A549 (cell line): Measurements from ENCODE around the gene RCN2. TPM values are rescaled to one million over a fixed set of nuclear protein-coding genes. Genes with fewer than 3 reads are reported as not detected.

Source experiments
- ATAC-seq, 2 experiments: fragments of 200-7000 bp in 1 of 2; fragments of >200 bp in 1 of 2; cut with Nextera tagmentation in 1 of 2; cut with Tn5 transposase in 1 of 2; 3 replicates each; pipeline versions ENCODE4 v1.8.0 to v1.9.1; 2018 to 2020; ENCODE audit warnings: mild to moderate bottlenecking in 1 of 2, moderate library complexity in 1 of 2
- CTCF ChIA-PET: fragments of 300-600 bp; sonication (Branson Sonifier 250); formaldehyde crosslinking; extraction: SDS; loops from one replicate; lab custom pipeline; 2021; ENCODE audit warnings: antibody characterized with exemption, inconsistent platforms; lab: Yijun Ruan, JAX
- POLR2A ChIA-PET: fragments of 350-600 bp; formaldehyde crosslinking; extraction: SDS; loops from one replicate; lab custom pipeline; 2021; ENCODE audit warnings: antibody characterized with exemption, inconsistent platforms; lab: Yijun Ruan, JAX
- DNase-seq, 2 experiments: peaks; one replicate each; pipeline versions ENCODE4 v3.0.0 to v3.0.0-alpha.2; 2011 to 2016; ENCODE audit warnings: low read depth in 1 of 2, low spot score in 1 of 2
- FAIRE-seq: peaks from 2 replicates; lab custom pipeline; 2011; peaks lifted over from hg19 to GRCh38; lab: Jason Lieb, UNC
- H3K27ac ChIP-seq, 2 experiments: fragments of >200 bp; sonication (Bioruptor Twin); formaldehyde crosslinking; 3 replicates each; pipeline ENCODE4 v1.5.1; 2016 to 2017
- H3K4me1 ChIP-seq: fragments of >200 bp; sonication (Bioruptor Twin); formaldehyde crosslinking; 3 replicates; pipeline ENCODE4 v1.6.1; 2016
- H3K4me2 ChIP-seq: fragments of >200 bp; sonication (Bioruptor Twin); formaldehyde crosslinking; 3 replicates; pipeline ENCODE4 v1.6.1; 2016
- H3K4me3 ChIP-seq: fragments of >200 bp; sonication (Bioruptor Twin); formaldehyde crosslinking; 3 replicates; pipeline ENCODE4 v1.5.1; 2016
- H3K9me3 ChIP-seq: fragments of >200 bp; sonication (Bioruptor Twin); formaldehyde crosslinking; 3 replicates; pipeline ENCODE4 v1.6.1; 2016
- BHLHE40 ChIP-seq: IDR thresholded peaks from 2 replicates; pipeline ENCODE4 v1.6.1; 2012; ENCODE audit warnings: low read depth, low read length, inconsistent platforms
- CBX2 ChIP-seq: fragments of 200-600 bp; sonication (generic); IDR thresholded peaks from 2 replicates; pipeline ENCODE4 v1.6.1; 2016; ENCODE audit warnings: low read depth, mild to moderate bottlenecking, borderline replicate concordance
- CEBPB ChIP-seq, 2 experiments: fragments of >200 bp in 1 of 2; sonication (Bioruptor Twin) in 1 of 2; formaldehyde crosslinking in 1 of 2; IDR thresholded peaks; 2 replicates each; pipeline ENCODE4 v1.6.1; 2012 to 2016
- CHD2 ChIP-seq: fragments of 150-350 bp; IDR thresholded peaks from 2 replicates; pipeline ENCODE4 v1.6.1; 2014; ENCODE audit warnings: low read length; ENCODE audit not compliant: partially characterized antibody
- CHD4 ChIP-seq: fragments of 200-600 bp; sonication (generic); IDR thresholded peaks from 2 replicates; pipeline ENCODE4 v1.6.1; 2016; ENCODE audit warnings: antibody characterized with exemption, mild to moderate bottlenecking, borderline replicate concordance
- EP300 ChIP-seq, 2 experiments: fragments of >200 bp; sonication (Bioruptor Twin); formaldehyde crosslinking; IDR thresholded peaks; 2 replicates in 1 of 2; 3 replicates in 1 of 2; pipeline ENCODE4 v1.6.1; 2016 to 2017
- ESRRA ChIP-seq: fragments of 150-350 bp; IDR thresholded peaks from 2 replicates; pipeline ENCODE4 v1.6.1; 2014; ENCODE audit warnings: mild to moderate bottlenecking, low read length, borderline replicate concordance
- GATA3 ChIP-seq: IDR thresholded peaks from 2 replicates; pipeline ENCODE4 v1.6.1; 2012; ENCODE audit warnings: borderline replicate concordance
- HOXA7 ChIP-seq: fragments of 250-450 bp; sonication (Bioruptor Pico); IDR thresholded peaks from 2 replicates; pipeline ENCODE4 v1.5.0; 2020; ENCODE audit warnings: mild to moderate bottlenecking, moderate library complexity
- JUN ChIP-seq, 2 experiments: fragments of >200 bp; sonication (Bioruptor Twin); formaldehyde crosslinking; IDR thresholded peaks; 2 replicates in 1 of 2; 3 replicates in 1 of 2; pipeline ENCODE4 v1.6.1; 2016 to 2017
- MAZ ChIP-seq: fragments of 150-350 bp; IDR thresholded peaks from 2 replicates; pipeline ENCODE4 v1.6.1; 2014; ENCODE audit warnings: antibody characterized with exemption, low read depth, low read length, borderline replicate concordance
- MYC ChIP-seq: IDR thresholded peaks from 2 replicates; pipeline ENCODE4 v1.6.1; 2012; ENCODE audit warnings: mild to moderate bottlenecking, inconsistent platforms, low read length, improper control_type of control experiment, borderline replicate concordance
- NFE2L2 ChIP-seq: fragments of 150-350 bp; conservative IDR thresholded peaks from 2 replicates; pipeline ENCODE4 v1.6.1; 2014; ENCODE audit warnings: low read length
- NPAS2 ChIP-seq: fragments of 250-450 bp; sonication (Bioruptor Pico); IDR thresholded peaks from 2 replicates; pipeline ENCODE4 v1.8.0; 2022; ENCODE audit warnings: mild to moderate bottlenecking, moderate library complexity, borderline replicate concordance
- POLR2A ChIP-seq: IDR thresholded peaks from 2 replicates; pipeline ENCODE4 v1.6.1; 2012; ENCODE audit warnings: mild to moderate bottlenecking, low read length
- RFX5 ChIP-seq: fragments of 450-650 bp; IDR thresholded peaks from 2 replicates; pipeline ENCODE4 v1.7.1; 2014; ENCODE audit warnings: antibody characterized with exemption, mild to moderate bottlenecking, moderate library complexity
- SREBF2 ChIP-seq: fragments of 450-650 bp; IDR thresholded peaks from 2 replicates; pipeline ENCODE4 v1.6.1; 2014; ENCODE audit warnings: mild to moderate bottlenecking, moderate library complexity
- TP53 ChIP-seq: fragments of 250-450 bp; sonication (Bioruptor Pico); IDR thresholded peaks from 2 replicates; pipeline ENCODE4 v1.5.0; 2021; ENCODE audit warnings: mild to moderate bottlenecking, moderate library complexity
- ZC3H11A ChIP-seq: fragments of 450-650 bp; IDR thresholded peaks from 2 replicates; pipeline ENCODE4 v1.6.1; 2014; ENCODE audit warnings: antibody characterized with exemption, mild to moderate bottlenecking
- ZFP36 ChIP-seq: fragments of 450-650 bp; IDR thresholded peaks from 2 replicates; pipeline ENCODE4 v1.6.1; 2014; ENCODE audit warnings: borderline replicate concordance; ENCODE audit not compliant: partially characterized antibody
- ZSCAN20 ChIP-seq: fragments of 250-450 bp; sonication (Bioruptor Pico); IDR thresholded peaks from 2 replicates; pipeline ENCODE4 v1.8.0; 2022; ENCODE audit warnings: mild to moderate bottlenecking, moderate library complexity
- WGBS: methylation state at CpG from one replicate; pipeline ENCODE4 v1.1.6; 2017; ENCODE audit errors: missing lambda C conversion rate; 5-methylcytosine and 5-hydroxymethylcytosine counted together
- polyA plus RNA-seq, 4 experiments: library from polyadenylated mRNA; depleted of rRNA in 3 of 4; stranded (reverse); fragments of >200 nt; fragmentation: RNase III in 1 of 4; extraction: RNeasy Plus Mini Kit Qiagen cat#74134 plus additional on column Dnase treatment in 1 of 4; gene quantifications; 2 replicates in 3 of 4; 3 replicates in 1 of 4; pipeline ENCODE4 v1.2.3, GENCODE V29; 2011 to 2017
- TF ChIP-seq, protein P1 (sequence below): fragments of 450-650 bp; IDR thresholded peaks from 2 replicates; pipeline ENCODE4 v1.6.1; 2014; ENCODE audit warnings: antibody characterized with exemption
- TF ChIP-seq, protein P2 (sequence below): fragments of 250-450 bp; sonication (Bioruptor Pico); IDR thresholded peaks from 2 replicates; pipeline ENCODE4 v1.5.0; 2020; ENCODE audit warnings: low read depth, mild to moderate bottlenecking, moderate library complexity
- TF ChIP-seq, protein P3 (sequence below): fragments of >200 bp; sonication (Bioruptor Twin); formaldehyde crosslinking; IDR thresholded peaks from 3 replicates; pipeline ENCODE4 v1.5.1; 2016
- TF ChIP-seq, protein P4 (sequence below): IDR thresholded peaks from 2 replicates; pipeline ENCODE4 v1.6.1; 2012
- TF ChIP-seq, protein P5 (sequence below): fragments of 250-450 bp; sonication (Bioruptor Pico); IDR thresholded peaks from 2 replicates; pipeline ENCODE4 v1.5.0; 2021; ENCODE audit warnings: mild to moderate bottlenecking, moderate library complexity, borderline replicate concordance
- TF ChIP-seq, protein P6 (sequence below): IDR thresholded peaks from 2 replicates; pipeline ENCODE4 v1.6.1; 2012
- TF ChIP-seq, protein P7 (sequence below): fragments of >200 bp; sonication (Bioruptor Twin); formaldehyde crosslinking; IDR thresholded peaks from 3 replicates; pipeline ENCODE4 v1.6.1; 2016

RCN2 gene
- polyA plus RNA-seq, 2 of the 4 experiments (the other 2 are of a cell fraction) = 81.3 to 152 TPM

DNA sequence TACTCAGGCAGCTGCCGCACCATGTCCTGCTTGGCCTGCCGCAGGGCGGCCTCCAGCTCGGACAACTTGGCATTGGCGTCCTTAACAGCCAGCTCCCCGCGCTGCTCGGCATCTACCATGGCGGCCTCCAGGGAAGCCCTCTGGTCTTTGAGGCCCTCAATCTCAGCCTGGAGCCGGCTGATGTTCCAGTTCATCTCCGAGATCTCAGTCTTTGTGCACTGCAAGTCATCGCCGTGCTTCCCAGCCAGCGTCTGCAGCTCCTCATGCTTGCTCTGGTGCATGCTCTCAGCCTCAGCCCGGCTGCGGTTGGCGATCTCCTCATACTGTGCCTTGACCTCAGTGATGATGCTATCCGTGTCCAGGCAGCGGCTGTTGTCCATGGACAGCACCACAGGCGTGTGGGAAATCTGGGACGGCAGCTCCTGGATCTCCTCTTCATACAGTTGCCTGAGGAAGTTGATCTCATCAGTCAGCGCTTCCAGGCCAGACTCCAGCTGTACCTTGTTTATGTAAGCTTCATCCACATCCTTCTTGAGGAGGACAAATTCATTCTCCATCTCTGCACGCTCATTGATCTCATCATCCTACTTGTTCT is 47.9 kb downstream of the RCN2 start:
- ChIA-PET CTCF (interaction anchor here (1.3 to 2.2 kb wide), 4 partner anchors 8 to 47 kb away, joined by 3 to 7 read pairs (median 4); no protein-coding TSS in a partner anchor), POLR2A (interaction anchor here (0.7 kb wide), 1 partner anchor 17 kb away, joined by 6 read pairs; no protein-coding TSS in a partner anchor)
- H3K4me3 ChIP-seq = no peak overlapping the region
- WGBS = 67% methylated on average over 23 of the region's 23 CpGs
- no peak for FAIRE-seq
- 0 out of 3 replicates have a peak, but pooled peaks cover 16% of the 10 kb centered on the region for H3K9me3 ChIP-seq
- ATAC-seq = no peak
- TF ChIP-seq NFE2L2 (no peak), CHD2 (no peak), CHD4 (no peak), ZC3H11A (no peak), POLR2A (no peak), ZFP36 (no peak), HOXA7 (CRISPR knock-in tag) (no peak), JUN (IDR thresholded peaks at IDR 0.05) (no peak), MAZ (no peak), ZSCAN20 (CRISPR knock-in tag) (no peak), CEBPB (IDR thresholded peaks at IDR 0.05) (no peak), EP300 (IDR thresholded peaks at IDR 0.05) (no peak)
- TF ChIP-seq, protein P1, sequence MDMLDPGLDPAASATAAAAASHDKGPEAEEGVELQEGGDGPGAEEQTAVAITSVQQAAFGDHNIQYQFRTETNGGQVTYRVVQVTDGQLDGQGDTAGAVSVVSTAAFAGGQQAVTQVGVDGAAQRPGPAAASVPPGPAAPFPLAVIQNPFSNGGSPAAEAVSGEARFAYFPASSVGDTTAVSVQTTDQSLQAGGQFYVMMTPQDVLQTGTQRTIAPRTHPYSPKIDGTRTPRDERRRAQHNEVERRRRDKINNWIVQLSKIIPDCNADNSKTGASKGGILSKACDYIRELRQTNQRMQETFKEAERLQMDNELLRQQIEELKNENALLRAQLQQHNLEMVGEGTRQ = no peak
- TF ChIP-seq, protein P2, sequence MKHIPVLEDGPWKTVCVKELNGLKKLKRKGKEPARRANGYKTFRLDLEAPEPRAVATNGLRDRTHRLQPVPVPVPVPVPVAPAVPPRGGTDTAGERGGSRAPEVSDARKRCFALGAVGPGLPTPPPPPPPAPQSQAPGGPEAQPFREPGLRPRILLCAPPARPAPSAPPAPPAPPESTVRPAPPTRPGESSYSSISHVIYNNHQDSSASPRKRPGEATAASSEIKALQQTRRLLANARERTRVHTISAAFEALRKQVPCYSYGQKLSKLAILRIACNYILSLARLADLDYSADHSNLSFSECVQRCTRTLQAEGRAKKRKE (CRISPR knock-in tag) = no peak
- TF ChIP-seq, protein P3, sequence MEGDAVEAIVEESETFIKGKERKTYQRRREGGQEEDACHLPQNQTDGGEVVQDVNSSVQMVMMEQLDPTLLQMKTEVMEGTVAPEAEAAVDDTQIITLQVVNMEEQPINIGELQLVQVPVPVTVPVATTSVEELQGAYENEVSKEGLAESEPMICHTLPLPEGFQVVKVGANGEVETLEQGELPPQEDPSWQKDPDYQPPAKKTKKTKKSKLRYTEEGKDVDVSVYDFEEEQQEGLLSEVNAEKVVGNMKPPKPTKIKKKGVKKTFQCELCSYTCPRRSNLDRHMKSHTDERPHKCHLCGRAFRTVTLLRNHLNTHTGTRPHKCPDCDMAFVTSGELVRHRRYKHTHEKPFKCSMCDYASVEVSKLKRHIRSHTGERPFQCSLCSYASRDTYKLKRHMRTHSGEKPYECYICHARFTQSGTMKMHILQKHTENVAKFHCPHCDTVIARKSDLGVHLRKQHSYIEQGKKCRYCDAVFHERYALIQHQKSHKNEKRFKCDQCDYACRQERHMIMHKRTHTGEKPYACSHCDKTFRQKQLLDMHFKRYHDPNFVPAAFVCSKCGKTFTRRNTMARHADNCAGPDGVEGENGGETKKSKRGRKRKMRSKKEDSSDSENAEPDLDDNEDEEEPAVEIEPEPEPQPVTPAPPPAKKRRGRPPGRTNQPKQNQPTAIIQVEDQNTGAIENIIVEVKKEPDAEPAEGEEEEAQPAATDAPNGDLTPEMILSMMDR = no peak
- H3K27ac ChIP-seq = no peak overlapping the region
- H3K4me1 ChIP-seq = no peaks in the 10 kb centered on the region
- H3K4me2 ChIP-seq = no peak overlapping the region
- no peak for DNase-seq

DNA sequence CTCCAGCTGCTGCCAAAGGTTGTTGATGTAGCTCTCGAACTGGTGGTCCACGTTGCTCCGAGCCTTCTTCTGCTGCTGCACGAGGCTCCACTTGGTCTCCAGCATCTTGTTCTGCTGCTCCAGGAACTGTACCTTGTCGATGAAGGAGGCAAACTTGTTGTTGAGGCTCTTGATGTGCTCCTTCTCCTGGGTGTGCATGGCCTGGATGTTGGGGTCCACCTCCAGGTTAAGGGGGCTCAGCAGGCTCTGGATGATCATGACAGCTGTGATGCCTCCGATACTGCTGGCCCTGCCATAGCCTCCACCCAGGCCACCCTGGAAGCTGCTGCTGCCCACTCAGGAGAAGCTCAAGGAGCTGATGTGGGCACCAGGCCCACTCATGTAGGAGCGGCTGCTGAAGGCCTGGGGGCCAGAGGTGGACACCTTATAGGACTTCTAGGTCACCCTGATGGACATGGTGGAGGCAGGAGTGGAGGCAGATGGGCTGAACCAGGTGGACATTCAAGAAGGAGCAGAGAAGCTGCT is 48.5 kb downstream of the RCN2 start:
- H3K4me3 ChIP-seq = no peak overlapping the region
- 0 out of 3 replicates have a peak, but pooled peaks cover 16% of the 10 kb centered on the region for H3K9me3 ChIP-seq
- WGBS = 16% methylated on average over 7 of the region's 7 CpGs
- DNase-seq = no peak
- H3K4me2 ChIP-seq = no peak overlapping the region
- POLR2A ChIA-PET = no interaction called here
- TF ChIP-seq RFX5 (no peak), SREBF2 (no peak), ZSCAN20 (CRISPR knock-in tag) (no peak), TP53 (CRISPR knock-in tag) (no peak), CBX2 (no peak), POLR2A (no peak), NPAS2 (no peak), BHLHE40 (no peak), GATA3 (no peak), MAZ (no peak), EP300 (IDR thresholded peaks at IDR 0.05) (no peak), MYC (no peak), ESRRA (no peak)
- TF ChIP-seq, protein P4, sequence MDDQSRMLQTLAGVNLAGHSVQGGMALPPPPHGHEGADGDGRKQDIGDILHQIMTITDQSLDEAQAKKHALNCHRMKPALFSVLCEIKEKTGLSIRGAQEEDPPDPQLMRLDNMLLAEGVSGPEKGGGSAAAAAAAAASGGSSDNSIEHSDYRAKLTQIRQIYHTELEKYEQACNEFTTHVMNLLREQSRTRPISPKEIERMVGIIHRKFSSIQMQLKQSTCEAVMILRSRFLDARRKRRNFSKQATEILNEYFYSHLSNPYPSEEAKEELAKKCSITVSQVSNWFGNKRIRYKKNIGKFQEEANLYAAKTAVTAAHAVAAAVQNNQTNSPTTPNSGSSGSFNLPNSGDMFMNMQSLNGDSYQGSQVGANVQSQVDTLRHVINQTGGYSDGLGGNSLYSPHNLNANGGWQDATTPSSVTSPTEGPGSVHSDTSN = no peak
- TF ChIP-seq, protein P5, sequence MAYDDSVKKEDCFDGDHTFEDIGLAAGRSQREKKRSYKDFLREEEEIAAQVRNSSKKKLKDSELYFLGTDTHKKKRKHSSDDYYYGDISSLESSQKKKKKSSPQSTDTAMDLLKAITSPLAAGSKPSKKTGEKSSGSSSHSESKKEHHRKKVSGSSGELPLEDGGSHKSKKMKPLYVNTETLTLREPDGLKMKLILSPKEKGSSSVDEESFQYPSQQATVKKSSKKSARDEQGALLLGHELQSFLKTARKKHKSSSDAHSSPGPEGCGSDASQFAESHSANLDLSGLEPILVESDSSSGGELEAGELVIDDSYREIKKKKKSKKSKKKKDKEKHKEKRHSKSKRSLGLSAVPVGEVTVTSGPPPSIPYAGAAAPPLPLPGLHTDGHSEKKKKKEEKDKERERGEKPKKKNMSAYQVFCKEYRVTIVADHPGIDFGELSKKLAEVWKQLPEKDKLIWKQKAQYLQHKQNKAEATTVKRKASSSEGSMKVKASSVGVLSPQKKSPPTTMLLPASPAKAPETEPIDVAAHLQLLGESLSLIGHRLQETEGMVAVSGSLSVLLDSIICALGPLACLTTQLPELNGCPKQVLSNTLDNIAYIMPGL (CRISPR knock-in tag) = no peak
- TF ChIP-seq, protein P1 = no peak
- TF ChIP-seq, protein P6, sequence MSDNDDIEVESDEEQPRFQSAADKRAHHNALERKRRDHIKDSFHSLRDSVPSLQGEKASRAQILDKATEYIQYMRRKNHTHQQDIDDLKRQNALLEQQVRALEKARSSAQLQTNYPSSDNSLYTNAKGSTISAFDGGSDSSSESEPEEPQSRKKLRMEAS = no peak
- TF ChIP-seq, protein P7, sequence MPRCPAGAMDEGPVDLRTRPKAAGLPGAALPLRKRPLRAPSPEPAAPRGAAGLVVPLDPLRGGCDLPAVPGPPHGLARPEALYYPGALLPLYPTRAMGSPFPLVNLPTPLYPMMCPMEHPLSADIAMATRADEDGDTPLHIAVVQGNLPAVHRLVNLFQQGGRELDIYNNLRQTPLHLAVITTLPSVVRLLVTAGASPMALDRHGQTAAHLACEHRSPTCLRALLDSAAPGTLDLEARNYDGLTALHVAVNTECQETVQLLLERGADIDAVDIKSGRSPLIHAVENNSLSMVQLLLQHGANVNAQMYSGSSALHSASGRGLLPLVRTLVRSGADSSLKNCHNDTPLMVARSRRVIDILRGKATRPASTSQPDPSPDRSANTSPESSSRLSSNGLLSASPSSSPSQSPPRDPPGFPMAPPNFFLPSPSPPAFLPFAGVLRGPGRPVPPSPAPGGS = no peak
- no peak for ATAC-seq
- no peaks in the 10 kb centered on the region for H3K4me1 ChIP-seq
- CTCF ChIA-PET = interaction anchor here (1.2 to 2.2 kb wide), 5 partner anchors 8 to 139 kb away, joined by 3 to 7 read pairs (median 3); no protein-coding TSS in a partner anchor
- FAIRE-seq = no peak
- no peak overlapping the region for H3K27ac ChIP-seq
